Body of pancreas (tissue), 4 donors: ENCODE measurements around the gene SPCS2.

ENCODE experiments used
- CTCF ChIP-seq, 7 experiments: fragments of 450-650 bp in 4 of 7; fragments of 200-600 bp in 3 of 7; sonication (generic) in 3 of 7; IDR thresholded peaks; one replicate each; pipeline ENCODE4 v1.5.1; 2016 to 2019; ENCODE audit warnings: antibody characterized with exemption in 7 of 7
- POLR2A ChIP-seq, 3 donors: fragments of 450-650 bp; IDR thresholded peaks; one replicate each; pipeline ENCODE4 v1.6.1; 2016; ENCODE audit warnings: antibody characterized with exemption in 3 of 3, mild to moderate bottlenecking in 2 of 3

DNA sequence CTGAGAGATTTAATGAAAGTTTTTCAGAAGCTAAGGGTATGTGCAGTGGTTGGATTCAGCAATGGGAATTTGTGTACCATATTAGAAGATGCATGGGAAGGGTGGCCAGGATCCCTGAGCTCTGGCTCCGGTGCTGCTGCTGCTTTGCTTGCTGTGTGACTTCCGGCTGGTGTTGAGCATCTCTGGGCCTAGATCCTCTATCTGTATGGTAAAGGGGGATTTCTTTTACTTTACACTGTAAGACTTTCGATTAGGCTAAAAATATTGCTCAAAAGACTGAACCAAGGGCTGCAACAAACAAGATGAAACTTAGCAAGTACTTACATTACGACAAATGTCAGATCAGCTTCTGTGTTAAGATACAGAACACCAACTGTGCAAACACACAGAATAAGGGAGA lies 39.3 kb upstream of the SPCS2 start:
- TF ChIP-seq POLR2A (IDR thresholded peaks at IDR 0.05) (no peak), CTCF (IDR thresholded peaks at IDR 0.05) (no peak)
